CD14-positive monocyte (primary cell): ENCODE data around the gene RELN. TPM values are rescaled to one million over a fixed set of nuclear protein-coding genes. Genes with fewer than 3 reads are reported as not detected.

Experiments used
- DNase-seq, 3 donors: peaks; one replicate each; pipeline ENCODE4 v3.0.0-alpha.2; 2011 to 2022
- H2AFZ ChIP-seq: 2 replicates; pipeline ENCODE4 v1.6.0; 2012; ENCODE audit warnings: mild to moderate bottlenecking, low read depth, low read length, inconsistent platforms; ENCODE audit not compliant: insufficient read depth, poor library complexity, severe bottlenecking
- H3K27ac ChIP-seq, 2 donors: 1 replicate in 1 of 2; 2 replicates in 1 of 2; pipeline ENCODE4 v1.5.1; 2012 to 2013; ENCODE audit warnings: low read length in 2 of 2, control low read depth in 1 of 2, inconsistent platforms in 1 of 2, low read depth in 1 of 2, mild to moderate bottlenecking in 1 of 2
- H3K27me3 ChIP-seq, 2 donors: one replicate each; pipeline versions ENCODE4 v1.6.0 to v1.6.1; 2011 to 2013; ENCODE audit warnings: low read length in 2 of 2; ENCODE audit not compliant: control insufficient read depth in 2 of 2, insufficient read depth in 2 of 2
- H3K36me3 ChIP-seq, 2 donors: replicated peaks in 1 of 2; 1 replicate in 1 of 2; 2 replicates in 1 of 2; pipeline versions ENCODE4 v1.5.1 to v1.6.1; 2012 to 2013; ENCODE audit warnings: low read length in 2 of 2, control low read depth in 1 of 2, inconsistent platforms in 1 of 2, mild to moderate bottlenecking in 1 of 2; ENCODE audit not compliant: insufficient read depth in 2 of 2, control insufficient read depth in 1 of 2
- H3K4me1 ChIP-seq, 2 donors: 1 replicate in 1 of 2; 2 replicates in 1 of 2; pipeline versions ENCODE4 v1.5.1 to v1.6.1; 2012 to 2013; ENCODE audit warnings: low read length in 2 of 2, control low read depth in 1 of 2, inconsistent platforms in 1 of 2, mild to moderate bottlenecking in 1 of 2, moderate library complexity in 1 of 2; ENCODE audit not compliant: insufficient read depth in 2 of 2, control insufficient read depth in 1 of 2
- H3K4me2 ChIP-seq: replicated peaks from 2 replicates; pipeline ENCODE3; 2012; ENCODE audit warnings: low read length, moderate library complexity, mild to moderate bottlenecking; ENCODE audit not compliant: poor library complexity, severe bottlenecking; ENCODE audit errors: extremely low read depth
- H3K4me3 ChIP-seq, 3 experiments: fragments of 200-600 bp in 1 of 3; sonication (generic) in 1 of 3; replicated peaks in 1 of 3; 1 replicate in 2 of 3; 2 replicates in 1 of 3; pipeline ENCODE4 v1.5.1; 2011 to 2013; ENCODE audit warnings: low read length in 3 of 3, mild to moderate bottlenecking in 3 of 3, control low read depth in 2 of 3, low read depth in 2 of 3, inconsistent platforms in 1 of 3, moderate library complexity in 1 of 3
- H3K79me2 ChIP-seq: 2 replicates; pipeline ENCODE4 v1.6.0; 2012; ENCODE audit warnings: mild to moderate bottlenecking, control low read depth, inconsistent platforms, low read length, moderate library complexity; ENCODE audit not compliant: insufficient read depth
- H3K9ac ChIP-seq: 2 replicates; pipeline ENCODE4 v1.6.0; 2017; ENCODE audit warnings: low read length, mild to moderate bottlenecking; ENCODE audit not compliant: insufficient read depth, poor library complexity, severe bottlenecking
- H3K9me3 ChIP-seq, 2 donors: replicated peaks in 1 of 2; 1 replicate in 1 of 2; 2 replicates in 1 of 2; pipeline versions ENCODE4 v1.5.1 to v1.6.1; 2012 to 2013; ENCODE audit warnings: low read length in 2 of 2, control low read depth in 1 of 2; ENCODE audit not compliant: control insufficient read depth in 1 of 2, insufficient read depth in 1 of 2
- H4K20me1 ChIP-seq: 2 replicates; pipeline ENCODE4 v1.6.0; 2012; ENCODE audit warnings: mild to moderate bottlenecking, low read length, control low read depth, moderate library complexity; ENCODE audit not compliant: insufficient read depth
- H3K27ac Mint-ChIP-seq, 7 donors: one replicate each; pipeline ENCODE4 v1.8.0; 2020; ENCODE audit warnings: mild to moderate bottlenecking in 7 of 7, mixed read lengths in 7 of 7, moderate library complexity in 6 of 7, inconsistent platforms in 2 of 7
- H3K27me3 Mint-ChIP-seq, 3 donors: one replicate each; pipeline ENCODE4 v1.8.0; 2021 to 2022; ENCODE audit warnings: low read depth in 3 of 3, mild to moderate bottlenecking in 3 of 3, mixed read lengths in 3 of 3, moderate library complexity in 3 of 3, inconsistent platforms in 1 of 3
- H3K36me3 Mint-ChIP-seq, 2 donors: one replicate each; pipeline ENCODE4 v1.8.0; 2020; ENCODE audit warnings: mixed read lengths in 2 of 2, inconsistent platforms in 1 of 2, mild to moderate bottlenecking in 1 of 2
- H3K4me1 Mint-ChIP-seq: one replicate; pipeline ENCODE4 v1.8.0; 2020; ENCODE audit warnings: mild to moderate bottlenecking, mixed read lengths
- H3K4me3 Mint-ChIP-seq, 2 donors: one replicate each; pipeline ENCODE4 v1.8.0; 2020; ENCODE audit warnings: mild to moderate bottlenecking in 2 of 2, mixed read lengths in 2 of 2, moderate library complexity in 1 of 2
- H3K9me3 Mint-ChIP-seq, 7 donors: one replicate each; pipeline ENCODE4 v1.8.0; 2020 to 2022; ENCODE audit warnings: mixed read lengths in 7 of 7, mild to moderate bottlenecking in 6 of 7, moderate library complexity in 6 of 7, inconsistent platforms in 2 of 7
- WGBS: methylation state at CpG from one replicate; pipeline ENCODE4 v1.1.5; 2013; ENCODE audit warnings: missing lambda C conversion rate; ENCODE audit not compliant: insufficient coverage; 5-methylcytosine and 5-hydroxymethylcytosine counted together
- intact Hi-C, 2 donors: fragments of 100-400 bp; cut with micrococcal nuclease; formaldehyde crosslinking; loops; one replicate each; pipeline versions ENCODE4 v1.15.0 to v1.15.1; 2023
- polyA plus RNA-seq, 3 donors: library from polyadenylated mRNA; depleted of rRNA in 1 of 3; unstranded in 2 of 3; stranded (reverse) in 1 of 3; fragments of 300-500 nt in 2 of 3; fragments of >200 nt in 1 of 3; fragmentation: Illumina TruSeq in 2 of 3; gene quantifications; 1 replicate in 2 of 3; 2 replicates in 1 of 3; pipeline ENCODE4 v1.2.3, GENCODE V29; 2012 to 2021
- small RNA-seq: library from RNA; depleted of rRNA; stranded (forward); fragments of <200 nt; gene quantifications from one replicate; pipeline ENCODE3, GENCODE V24; 2012; ENCODE audit warnings: low read depth; ENCODE audit not compliant: insufficient read length
- TF ChIP-seq, protein P1 (sequence below): fragments of 200-600 bp; IDR thresholded peaks from one replicate; pipeline ENCODE4 v1.8.0; 2022; ENCODE audit warnings: antibody characterized with exemption, mild to moderate bottlenecking

RELN gene
- polyA plus RNA-seq, 3 donors: not detected

DNA sequence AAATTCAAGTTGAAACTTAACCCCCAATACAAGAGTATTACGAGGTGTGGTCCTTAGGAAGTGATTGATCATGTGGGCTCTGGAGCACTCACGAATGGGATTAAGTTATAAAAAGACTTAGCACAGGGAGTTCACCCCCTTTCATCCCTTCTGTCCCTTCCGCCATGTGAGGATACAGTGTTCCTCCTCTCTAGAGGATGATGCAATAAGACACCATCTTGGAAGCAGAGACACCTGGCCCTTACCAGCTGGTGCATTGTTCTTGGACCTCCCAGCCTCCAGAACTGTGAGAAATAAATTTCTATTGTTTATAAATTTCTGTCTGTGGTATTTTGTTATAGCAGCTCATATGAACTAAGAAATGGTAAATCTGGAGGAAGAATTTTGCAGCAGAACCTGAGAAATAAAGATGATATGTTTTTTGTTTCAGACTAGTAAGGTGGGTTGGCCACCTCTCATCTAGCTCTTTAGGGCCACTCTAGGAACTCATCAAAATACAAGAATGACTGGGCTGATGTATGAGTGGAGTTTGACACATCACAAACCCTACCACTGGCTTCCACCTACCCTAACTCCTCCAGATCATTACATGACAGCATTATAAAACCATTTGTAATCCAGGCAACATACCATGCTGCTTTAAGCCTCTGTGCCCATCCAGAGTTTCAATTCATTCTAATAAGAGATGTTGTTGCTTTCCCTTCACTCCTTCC, 565.8 kb downstream of the RELN start:
- H3K4me3 Mint-ChIP-seq: no peak overlapping the region
- Histone ChIP-seq H3K9ac (no peak overlapping the region), H4K20me1 (no peaks in the 10 kb centered on the region), H3K27ac (no peak overlapping the region), H3K4me1 (no peaks in the 10 kb centered on the region), H3K36me3 (no peaks in the 10 kb centered on the region), H3K4me2 (no peak overlapping the region), H2AFZ (no peak overlapping the region), H3K4me3 (no peak overlapping the region), H3K9me3 (no peaks in the 10 kb centered on the region), H3K79me2 (no peaks in the 10 kb centered on the region), H3K27me3 (no peaks in the 10 kb centered on the region)
- no peaks in the 10 kb centered on the region for H3K4me1 Mint-ChIP-seq
- H3K27ac Mint-ChIP-seq: no peak overlapping the region
- H3K9me3 Mint-ChIP-seq: no peaks in the 10 kb centered on the region
- DNase-seq: no peak
- H3K36me3 Mint-ChIP-seq: no peaks in the 10 kb centered on the region
- no CpG with 5 or more reads among the region's 3 CpGs for WGBS
- peaks cover 2 to 3% (median 2%) of the 10 kb centered on the region in 3 donors for H3K27me3 Mint-ChIP-seq
- intact Hi-C loops: no loop called here
- TF ChIP-seq, protein P1, sequence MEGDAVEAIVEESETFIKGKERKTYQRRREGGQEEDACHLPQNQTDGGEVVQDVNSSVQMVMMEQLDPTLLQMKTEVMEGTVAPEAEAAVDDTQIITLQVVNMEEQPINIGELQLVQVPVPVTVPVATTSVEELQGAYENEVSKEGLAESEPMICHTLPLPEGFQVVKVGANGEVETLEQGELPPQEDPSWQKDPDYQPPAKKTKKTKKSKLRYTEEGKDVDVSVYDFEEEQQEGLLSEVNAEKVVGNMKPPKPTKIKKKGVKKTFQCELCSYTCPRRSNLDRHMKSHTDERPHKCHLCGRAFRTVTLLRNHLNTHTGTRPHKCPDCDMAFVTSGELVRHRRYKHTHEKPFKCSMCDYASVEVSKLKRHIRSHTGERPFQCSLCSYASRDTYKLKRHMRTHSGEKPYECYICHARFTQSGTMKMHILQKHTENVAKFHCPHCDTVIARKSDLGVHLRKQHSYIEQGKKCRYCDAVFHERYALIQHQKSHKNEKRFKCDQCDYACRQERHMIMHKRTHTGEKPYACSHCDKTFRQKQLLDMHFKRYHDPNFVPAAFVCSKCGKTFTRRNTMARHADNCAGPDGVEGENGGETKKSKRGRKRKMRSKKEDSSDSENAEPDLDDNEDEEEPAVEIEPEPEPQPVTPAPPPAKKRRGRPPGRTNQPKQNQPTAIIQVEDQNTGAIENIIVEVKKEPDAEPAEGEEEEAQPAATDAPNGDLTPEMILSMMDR: no peak

Small RNA genes lying within 50 kb of the gene (small RNA-seq; reads per million reads assigned to genes)
- not detected for gene RF00019

Other genes with a start within 250 kb of the RELN start
- gene ORC5, start 218.4 kb upstream of the RELN start, polyA plus RNA-seq: 1 to 10 TPM; 2.8 to 7.9 (median 7.0) TPM